Measurements from ENCODE around the gene OVOL2.
"Not testable (repeated sequence)": the region's sequence is repeated elsewhere in the genome, so short reads cannot be mapped to it uniquely, and the experiment has no call there.

OVOL2 gene

GRCh38 chr20:18057101-18057993, at the start of gene OVOL2:
TSS of gene OVOL2 (minus strand) at chr20:18057916. CDS start at chr20:18057634, 282 bp downstream.
- no peak for DNase-seq (ENCODE audit: low spot score)

DNA sequence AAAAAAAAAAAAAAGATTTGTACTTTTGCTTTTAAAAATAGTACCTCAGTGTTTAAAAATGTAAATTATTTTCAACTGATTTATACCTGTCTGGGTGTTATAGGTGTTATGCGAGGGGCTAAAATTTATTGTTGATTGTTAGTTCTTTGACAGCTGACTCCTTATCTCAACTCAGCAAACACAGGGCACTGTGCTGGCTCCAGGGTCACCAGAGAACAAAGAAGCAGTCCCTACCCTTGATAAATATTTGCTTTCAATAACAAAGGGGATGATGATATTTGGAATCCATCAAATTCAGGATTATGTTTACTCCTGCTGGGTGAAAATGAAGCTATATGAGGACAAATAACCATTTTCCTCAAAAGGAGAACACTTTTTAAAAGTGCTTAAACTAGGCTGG, 45.8 kb upstream of the OVOL2 start:
- DNase-seq (ENCODE audit: low spot score): no peak

GRCh38 chr20:18101125-18101810, 43.6 kb upstream of the OVOL2 start:
- DNase-seq (ENCODE audit: low spot score): no peak

DNA sequence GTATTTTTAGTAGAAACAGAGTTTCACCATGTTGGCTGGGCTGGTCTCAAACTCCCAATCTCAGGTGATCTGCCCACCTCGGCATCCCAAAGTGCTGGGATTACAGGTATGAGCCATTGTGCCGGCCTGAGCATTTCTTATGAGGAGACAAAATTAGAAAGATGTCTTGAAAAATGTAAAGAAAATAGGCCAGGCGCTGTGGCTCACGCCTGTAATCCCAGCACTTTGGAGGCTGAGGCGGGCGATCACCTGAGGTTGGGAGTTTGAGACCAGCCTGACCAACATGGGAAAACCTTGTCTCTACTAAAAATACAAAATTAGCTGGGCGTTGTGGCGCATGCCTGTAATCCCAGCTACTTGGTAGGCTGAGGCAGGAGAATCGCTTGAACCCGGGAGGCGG, 42.9 kb upstream of the OVOL2 start:
- not testable (repeated sequence) for DNase-seq (ENCODE audit: low spot score)

DNA sequence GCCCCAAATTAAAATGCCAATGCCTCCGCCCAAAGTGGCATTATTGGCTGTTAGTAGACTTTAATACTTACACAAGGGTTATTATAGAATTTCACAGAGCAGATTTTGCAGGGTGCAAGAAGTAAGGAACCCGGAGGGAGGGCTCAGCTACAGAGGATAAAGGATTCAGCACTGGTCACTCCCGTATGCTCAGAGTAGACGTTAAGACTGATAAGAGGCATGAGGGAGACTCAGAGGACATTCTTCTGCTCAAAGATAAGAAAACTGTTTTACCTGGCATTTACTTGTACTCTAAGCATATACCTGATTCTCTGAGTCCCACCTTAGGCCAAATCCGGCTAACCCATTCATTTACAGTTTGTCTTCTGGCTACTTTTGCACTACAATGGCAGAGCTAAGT, 36.5 kb upstream of the OVOL2 start:
- DNase-seq (ENCODE audit: low spot score): no peak

GRCh38 chr20:18093388-18093787, 35.7 kb upstream of the OVOL2 start:
- no peak for DNase-seq (ENCODE audit: low spot score)

GRCh38 chr20:18092890-18093289, 35.2 kb upstream of the OVOL2 start:
- DNase-seq (ENCODE audit: low spot score): no peak

- no peak for DNase-seq (ENCODE audit: low spot score)
These were observed 33.9 kb upstream of the OVOL2 start for GRCh38 chr20:18091623-18092022.

DNA sequence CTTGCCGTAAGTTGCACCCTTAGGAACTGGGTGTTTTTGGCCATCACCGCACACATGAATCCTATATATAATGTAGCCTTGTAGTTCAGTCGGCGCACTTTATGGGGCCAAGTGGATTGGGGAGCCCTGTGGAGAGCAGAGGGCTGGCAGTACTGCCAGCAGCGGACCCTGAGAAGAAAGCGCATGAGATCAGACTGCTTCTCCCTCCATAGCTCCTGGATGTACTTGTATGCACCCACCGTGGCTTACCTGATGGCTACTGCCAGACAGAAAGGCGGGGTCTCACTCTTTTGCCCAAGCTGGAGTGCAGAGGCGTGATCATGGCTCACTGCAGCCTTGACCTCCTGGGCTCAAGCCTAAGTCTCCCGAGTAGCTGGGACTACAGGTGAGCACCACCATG, 32.8 kb upstream of the OVOL2 start:
- no peak for DNase-seq (ENCODE audit: low spot score)

- no peak for DNase-seq (ENCODE audit: low spot score)
These were observed 32.3 kb upstream of the OVOL2 start for GRCh38 chr20:18090044-18090443.

DNA sequence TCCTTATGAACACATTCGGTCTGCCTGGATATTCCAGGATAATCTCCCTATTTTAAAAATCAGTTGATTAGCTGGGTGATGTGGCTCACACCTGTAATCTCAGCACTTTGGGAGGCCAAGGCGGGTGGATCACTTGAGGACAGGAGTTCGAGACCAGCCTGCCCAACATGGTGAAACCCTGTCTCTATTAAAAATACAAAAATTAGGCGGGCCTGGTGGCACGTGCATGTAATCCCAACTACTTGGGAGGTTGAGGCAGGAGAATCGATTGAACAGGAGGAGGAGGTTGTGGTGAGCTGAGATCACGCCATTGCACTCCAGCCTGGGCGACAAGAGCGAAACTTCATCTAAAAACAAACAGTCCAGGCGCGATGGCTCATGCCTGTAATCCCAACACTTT, 31.1 kb upstream of the OVOL2 start:
- not testable (repeated sequence) for DNase-seq (ENCODE audit: low spot score)

- DNase-seq (ENCODE audit: low spot score): not testable (repeated sequence)
These were observed 30.6 kb upstream of the OVOL2 start for GRCh38 chr20:18088298-18088697.

DNA sequence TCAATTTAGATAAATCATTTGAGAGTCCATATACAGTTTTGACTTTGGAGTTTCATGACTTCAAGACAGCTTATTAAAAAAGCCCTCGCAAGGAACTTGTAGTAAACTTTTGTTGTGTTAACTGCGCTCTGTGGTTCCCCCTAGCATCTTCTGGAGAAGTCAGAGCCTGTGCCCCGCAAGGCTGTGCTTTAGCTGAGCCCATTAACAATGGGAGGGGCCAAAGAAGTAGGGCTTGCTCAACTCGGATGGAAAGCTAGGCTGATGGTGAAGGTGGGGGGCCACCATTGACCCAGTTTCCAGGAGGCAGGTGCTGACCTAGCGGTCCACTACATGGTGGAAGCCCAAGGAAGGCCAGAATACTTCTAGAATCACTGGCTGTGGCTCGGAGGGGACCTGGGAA, 29.3 kb upstream of the OVOL2 start:
- DNase-seq (ENCODE audit: low spot score): no peak

DNA sequence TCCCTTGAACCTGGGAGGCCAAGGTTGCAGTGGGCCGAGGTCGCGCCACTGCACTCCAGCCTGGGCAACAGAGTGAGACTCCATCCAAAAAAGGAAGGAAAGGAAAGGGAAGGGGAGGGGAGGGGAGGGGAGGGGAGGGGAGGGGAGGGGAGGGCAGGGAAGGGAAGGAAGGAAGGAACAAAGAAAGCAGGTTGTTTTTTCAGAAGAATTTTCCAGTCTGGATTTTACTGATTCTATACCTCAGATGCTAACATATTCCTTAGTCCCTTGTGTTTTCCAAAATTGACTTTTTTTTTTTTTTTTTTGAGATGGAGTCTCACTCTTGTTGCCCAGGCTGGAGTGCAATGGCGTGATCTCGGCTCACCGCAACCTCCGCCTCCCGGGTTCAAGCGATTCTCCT, 23.1 kb upstream of the OVOL2 start:
- not testable (repeated sequence) for DNase-seq (ENCODE audit: low spot score)

DNA sequence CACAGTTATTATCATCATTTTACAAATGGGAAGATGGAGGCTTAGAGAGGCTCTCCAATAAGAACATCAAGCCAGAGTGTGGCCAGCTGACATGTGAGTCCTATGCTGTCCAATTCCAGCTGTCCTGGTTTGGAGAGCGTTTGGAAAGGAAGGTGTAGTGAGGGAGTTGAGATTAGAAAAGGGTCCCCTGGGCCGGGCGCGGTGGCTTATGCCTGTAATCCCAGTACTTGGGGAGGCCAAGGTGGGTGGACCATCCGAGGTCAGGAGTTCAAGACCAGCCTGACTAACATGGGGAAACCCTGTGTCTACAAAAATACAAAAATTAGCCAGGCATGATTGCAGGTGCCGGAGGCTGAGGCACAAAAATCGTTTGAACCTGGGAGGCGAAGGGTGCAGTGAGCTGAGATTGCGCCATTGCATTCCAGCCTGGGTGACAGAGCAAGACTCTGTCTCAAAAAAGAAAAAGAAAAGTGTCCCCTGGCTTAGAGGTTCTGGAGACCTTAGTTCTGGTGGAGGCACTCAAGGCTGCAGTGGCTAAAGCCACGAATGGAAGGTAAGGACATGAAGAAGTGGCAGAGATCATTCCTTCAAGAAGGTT, 22.1 kb upstream of the OVOL2 start:
- DNase-seq (ENCODE audit: low spot score): no peak

DNA sequence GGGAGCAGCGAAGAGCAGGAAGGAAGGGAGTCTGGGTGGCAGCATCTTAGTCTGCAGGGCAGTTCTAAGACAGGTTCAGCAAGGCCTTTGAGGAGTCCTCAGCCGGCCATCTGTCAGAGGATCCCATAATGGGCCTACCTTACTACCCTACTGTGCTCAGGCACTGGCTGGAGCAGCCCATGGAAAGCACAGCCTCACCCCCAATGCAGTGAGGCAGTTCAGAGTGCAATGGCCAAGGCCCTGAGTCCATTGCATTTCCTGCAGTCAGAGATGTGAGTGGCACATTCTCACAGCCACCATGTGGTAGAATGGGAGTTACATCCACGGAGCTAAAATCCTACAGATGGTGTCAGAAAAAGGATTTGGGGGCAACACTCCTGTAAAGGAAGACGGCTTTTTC, 19.4 kb upstream of the OVOL2 start:
- no peak for DNase-seq (ENCODE audit: low spot score)

DNA sequence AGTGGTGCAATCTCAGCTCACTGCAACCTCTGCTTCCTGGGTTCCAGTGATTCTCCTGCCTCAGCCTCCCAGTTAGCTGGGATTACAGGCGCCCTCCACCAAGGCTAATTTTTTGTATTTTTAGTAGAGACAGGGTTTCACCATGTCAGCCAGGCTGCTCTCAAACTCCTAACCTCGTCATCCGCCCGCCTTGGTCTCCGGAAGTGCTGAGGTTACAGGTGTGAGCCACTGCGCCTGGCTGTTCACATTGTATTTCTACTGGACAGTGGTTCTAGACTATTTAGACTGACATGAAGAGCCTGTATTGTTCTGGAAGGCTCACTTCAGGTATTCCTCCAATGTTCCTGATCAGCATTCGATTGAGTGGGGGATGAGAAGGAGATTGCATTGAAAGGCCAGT, 14.8 kb upstream of the OVOL2 start:
- DNase-seq (ENCODE audit: low spot score): no peak

DNA sequence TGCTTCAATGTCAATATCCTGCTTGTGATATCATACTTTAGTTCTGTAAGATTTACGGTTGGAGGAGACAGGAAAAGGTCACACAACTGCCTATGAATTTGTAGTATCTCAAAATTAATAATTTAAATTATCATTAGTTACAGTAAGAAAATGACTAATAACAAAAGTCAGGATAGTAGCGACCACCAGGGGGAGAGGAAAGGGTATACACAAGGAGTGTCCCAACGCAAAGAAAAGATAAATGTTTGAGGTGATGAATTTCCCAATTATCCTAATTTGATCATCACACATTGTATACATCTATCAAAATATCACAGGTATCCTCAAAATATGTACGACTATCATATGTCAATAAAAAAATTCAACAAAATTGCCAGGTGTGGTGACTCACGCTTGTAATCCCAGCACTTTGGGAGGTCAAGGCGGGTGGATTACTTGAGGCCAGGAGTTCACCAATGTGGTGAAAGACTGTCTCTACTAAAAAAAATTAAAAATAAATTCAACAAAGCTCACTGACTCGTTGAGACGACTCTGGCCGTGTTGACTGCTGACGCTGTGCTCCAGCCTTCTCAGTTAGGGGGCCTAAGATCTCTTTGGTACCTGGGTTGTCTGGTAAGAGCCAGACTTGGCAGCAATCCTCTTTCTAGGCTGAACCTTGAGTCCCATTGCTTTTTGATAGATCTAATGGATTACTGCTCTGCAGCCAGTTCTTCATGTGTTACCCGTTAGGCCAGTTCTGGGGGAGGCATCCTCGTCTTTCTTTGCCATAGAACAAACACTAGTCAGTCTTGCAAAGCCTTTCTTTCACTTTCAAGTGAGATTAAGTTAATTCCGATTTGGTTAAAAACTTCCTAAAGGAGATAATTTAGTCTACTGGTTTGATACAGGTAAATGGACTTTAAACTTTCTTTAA, 9.0 kb upstream of the OVOL2 start:
- DNase-seq (ENCODE audit: low spot score): no peak

GRCh38 chr20:18063676-18064075, 6.0 kb upstream of the OVOL2 start:
- DNase-seq (ENCODE audit: low spot score): no peak

DNA sequence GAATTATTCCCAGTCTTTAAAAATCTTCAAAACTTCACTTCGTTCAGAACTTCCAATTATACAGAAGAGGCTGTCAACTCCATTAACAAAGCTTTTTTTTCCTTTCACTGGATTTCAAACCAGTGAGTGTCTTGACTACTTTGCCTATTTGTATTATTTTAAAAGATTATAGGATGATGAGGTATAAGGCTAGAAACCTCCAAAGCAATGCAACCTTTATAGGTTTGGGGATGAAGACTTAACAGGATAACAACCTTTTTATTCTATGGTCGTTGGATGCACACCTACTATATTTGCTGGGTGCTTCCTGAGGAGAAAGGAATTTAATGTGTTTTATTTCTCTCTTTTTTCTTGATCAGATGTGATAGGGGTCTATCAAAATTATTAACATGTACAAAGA, 1.9 kb upstream of the OVOL2 start:
- DNase-seq (ENCODE audit: low spot score): no peak

- DNase-seq (ENCODE audit: low spot score): no peak
These were observed 1.1 kb upstream of the OVOL2 start for GRCh38 chr20:18058661-18059467.

Measured in CD4-positive, alpha-beta T cell treated with Interleukin-15 for 4 hours (primary cell).